ENCODE data around the gene FRMD3. TPM values are rescaled to one million over a fixed set of nuclear protein-coding genes. Genes with fewer than 3 reads are reported as not detected.

The FRMD3 gene
- total and polyA plus RNA-seq, 8 donors, result 1.3 to 18.0 (median 4.1) TPM

- H3K4me1 ChIP-seq, result peaks cover 0 to 18% (median 8%) of the 10 kb centered on the region in 4 donors
- H3K4me3 ChIP-seq, result no peak overlapping the region
- H3K27me3 ChIP-seq, result no peaks in the 10 kb centered on the region
- no peaks in the 10 kb centered on the region for H3K9me3 ChIP-seq
- H3K36me3 ChIP-seq, result no peaks in the 10 kb centered on the region
- DNase-seq, result peak in 1 of 2 donors; percentile 57
- 39 to 52% (median 42%) methylated on average over 11 of the region's 11 CpGs for WGBS, 5 donors
- no peak for TF ChIP-seq EP300 (IDR thresholded peaks at IDR 0.05)
- no peak for TF ChIP-seq POLR2A (IDR thresholded peaks at IDR 0.05)
- no peak for TF ChIP-seq CTCF (IDR thresholded peaks at IDR 0.05)
- peak in 1 of 3 donors; percentile 6 for TF ChIP-seq POLR2AphosphoS5 (IDR thresholded peaks at IDR 0.05)
- peak overlapping the region in 1 of 5 donors; percentile 3 for H3K27ac ChIP-seq
- intact Hi-C loops (cut with DNase I; ENCODE audit: low total_unique reads), result no loop called here
Observed at GRCh38 chr9:83266666-83267496, 271.3 kb downstream of the FRMD3 start.

- Histone ChIP-seq H3K36me3 (no peaks in the 10 kb centered on the region), H3K4me3 (no peak overlapping the region), H3K27ac (no peak overlapping the region), H3K4me1 (peaks cover 0 to 18% (median 8%) of the 10 kb centered on the region in 4 donors), H3K27me3 (no peaks in the 10 kb centered on the region), H3K9me3 (no peaks in the 10 kb centered on the region)
- 23 to 36% (median 36%) methylated on average over 2 of the region's 2 CpGs for WGBS, 5 donors
- no peak for DNase-seq
- intact Hi-C loops (cut with DNase I; ENCODE audit: low total_unique reads), result no loop called here
- TF ChIP-seq POLR2AphosphoS5 (IDR thresholded peaks at IDR 0.05) (no peak), EP300 (IDR thresholded peaks at IDR 0.05) (no peak), POLR2A (IDR thresholded peaks at IDR 0.05) (no peak), CTCF (IDR thresholded peaks at IDR 0.05) (no peak)
Observed at GRCh38 chr9:83266331-83266665, 271.9 kb downstream of the FRMD3 start.

GRCh38 chr9:83264315-83264714 lies 273.9 kb downstream of the FRMD3 start:
- intact Hi-C loops (cut with DNase I; ENCODE audit: low total_unique reads), result no loop called here
- Histone ChIP-seq H3K36me3 (no peaks in the 10 kb centered on the region), H3K27me3 (no peaks in the 10 kb centered on the region), H3K27ac (no peak overlapping the region), H3K4me3 (no peak overlapping the region), H3K4me1 (peaks cover 0 to 18% (median 8%) of the 10 kb centered on the region in 4 donors), H3K9me3 (no peaks in the 10 kb centered on the region)
- 93 to 98% (median 96%) methylated on average over 2 of the region's 2 CpGs for WGBS, 5 donors
- TF ChIP-seq EP300 (IDR thresholded peaks at IDR 0.05) (no peak), POLR2AphosphoS5 (IDR thresholded peaks at IDR 0.05) (no peak), CTCF (IDR thresholded peaks at IDR 0.05) (no peak), POLR2A (IDR thresholded peaks at IDR 0.05) (no peak)
- no peak for DNase-seq

GRCh38 chr9:83259558-83259957 lies 278.6 kb downstream of the FRMD3 start:
- Histone ChIP-seq H3K27me3 (no peaks in the 10 kb centered on the region), H3K36me3 (no peaks in the 10 kb centered on the region), H3K9me3 (peaks cover 0 to 9% (median 2%) of the 10 kb centered on the region in 4 donors), H3K4me1 (no peaks in the 10 kb centered on the region), H3K4me3 (no peak overlapping the region), H3K27ac (no peak overlapping the region)
- intact Hi-C loops (cut with DNase I; ENCODE audit: low total_unique reads), result no loop called here
- 89 to 99% (median 95%) methylated on average over 1 of the region's 1 CpG for WGBS, 5 donors
- DNase-seq, result no peak
- TF ChIP-seq POLR2A (IDR thresholded peaks at IDR 0.05), result no peak
- TF ChIP-seq EP300 (IDR thresholded peaks at IDR 0.05), result no peak
- TF ChIP-seq POLR2AphosphoS5 (IDR thresholded peaks at IDR 0.05), result no peak
- TF ChIP-seq CTCF (IDR thresholded peaks at IDR 0.05), result no peak
